Esophagus squamous epithelium (tissue), 5 donors: ENCODE measurements around the gene ARF6. TPM values are rescaled to one million over a fixed set of nuclear protein-coding genes. Genes with fewer than 3 reads are reported as not detected.

ENCODE experiments used
- DNase-seq: peaks from one replicate; lab custom pipeline; 2025; lab: John Stamatoyannopoulos, UW
- H3K27ac ChIP-seq, 4 donors: fragments of 200-600 bp; sonication (generic); one replicate each; pipeline ENCODE4 v1.5.1; 2016 to 2019; ENCODE audit warnings: mild to moderate bottlenecking in 1 of 4
- H3K27me3 ChIP-seq, 4 donors: fragments of 200-600 bp; sonication (generic); 1 replicate in 3 of 4; 2 replicates in 1 of 4; pipeline versions ENCODE4 v1.5.1 to v1.6.0; 2017 to 2021; ENCODE audit warnings: antibody characterized with exemption in 1 of 4
- H3K36me3 ChIP-seq, 3 donors: fragments of 200-600 bp; sonication (generic); one replicate each; pipeline ENCODE4 v1.5.1; 2016 to 2019
- H3K4me1 ChIP-seq, 3 donors: fragments of 200-600 bp; sonication (generic); one replicate each; pipeline ENCODE4 v1.5.1; 2017 to 2019
- H3K4me3 ChIP-seq, 4 donors: fragments of 200-600 bp; sonication (generic); 1 replicate in 3 of 4; 2 replicates in 1 of 4; pipeline ENCODE4 v1.5.1; 2016 to 2019; ENCODE audit warnings: mild to moderate bottlenecking in 2 of 4, moderate library complexity in 1 of 4
- H3K9me3 ChIP-seq, 3 donors: fragments of 200-600 bp; sonication (generic); one replicate each; pipeline ENCODE4 v1.5.1; 2016 to 2019
- POLR2A ChIP-seq, 4 donors: fragments of 450-650 bp; IDR thresholded peaks; one replicate each; pipeline ENCODE4 v1.6.1; 2017; ENCODE audit warnings: antibody characterized with exemption in 4 of 4, mild to moderate bottlenecking in 4 of 4, moderate library complexity in 3 of 4
- WGBS, 2 donors: methylation state at CpG; one replicate each; pipeline ENCODE4 v1.1.5; 2018; 5-methylcytosine and 5-hydroxymethylcytosine counted together
- intact Hi-C: fragments of 100-400 bp; cut with DNase I; formaldehyde crosslinking; loops from one replicate; pipeline ENCODE4 v1.15.0; 2022
- total RNA-seq, 4 donors: library from RNA; depleted of rRNA; stranded (reverse); fragments of >200 nt; gene quantifications; one replicate each; pipeline ENCODE4 v1.1.0, GENCODE V29; 2016
- TF ChIP-seq, protein P1 (sequence below), 6 experiments: fragments of 450-650 bp in 4 of 6; fragments of 200-600 bp in 2 of 6; sonication (generic) in 2 of 6; IDR thresholded peaks; one replicate each; pipeline ENCODE4 v1.5.1; 2016 to 2019; ENCODE audit warnings: antibody characterized with exemption in 6 of 6, mild to moderate bottlenecking in 4 of 6, moderate library complexity in 4 of 6
- donor health status: DM: yes; HTN: yes; CAD: no.

Gene ARF6
- total RNA-seq, 4 donors from 2014 or later = 109 to 156 (median 133) TPM

DNA sequence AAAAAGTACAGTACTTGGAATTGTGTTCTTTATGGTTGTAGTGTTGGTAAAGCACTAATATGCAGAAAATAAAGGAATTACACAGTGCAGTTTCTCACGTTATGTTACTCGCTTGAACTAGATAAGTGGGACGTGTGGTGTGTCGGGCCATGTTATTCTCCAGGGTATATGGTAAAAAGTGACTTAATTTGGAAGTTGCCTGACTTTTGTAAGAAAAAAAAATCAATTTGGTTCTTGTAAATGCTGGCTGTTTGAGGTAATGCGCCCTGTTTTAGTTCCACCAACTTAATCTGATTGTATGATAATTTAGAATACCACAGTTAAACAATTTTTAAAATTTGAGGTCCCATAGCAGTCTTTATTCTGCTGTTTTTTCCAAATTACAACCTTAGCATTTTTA, 4.1 kb downstream of the ARF6 start:
- H3K27ac ChIP-seq = peak overlapping the region; percentile 61 to 100 (median 100)
- intact Hi-C loops = no loop called here
- peak overlapping the region; percentile 91 to 99 (median 98) for H3K4me3 ChIP-seq
- H3K36me3 ChIP-seq = peaks cover 0 to 6% (median 0%) of the 10 kb centered on the region in 3 donors
- no peak for DNase-seq
- 22 to 31% methylated on average over 5 of the region's 5 CpGs for WGBS, 2 donors
- peaks cover 13 to 77% (median 28%) of the 10 kb centered on the region in 3 donors for H3K4me1 ChIP-seq
- H3K9me3 ChIP-seq = no peaks in the 10 kb centered on the region
- no peaks in the 10 kb centered on the region for H3K27me3 ChIP-seq
- TF ChIP-seq POLR2A (IDR thresholded peaks at IDR 0.05) = no peak
- TF ChIP-seq, protein P1, sequence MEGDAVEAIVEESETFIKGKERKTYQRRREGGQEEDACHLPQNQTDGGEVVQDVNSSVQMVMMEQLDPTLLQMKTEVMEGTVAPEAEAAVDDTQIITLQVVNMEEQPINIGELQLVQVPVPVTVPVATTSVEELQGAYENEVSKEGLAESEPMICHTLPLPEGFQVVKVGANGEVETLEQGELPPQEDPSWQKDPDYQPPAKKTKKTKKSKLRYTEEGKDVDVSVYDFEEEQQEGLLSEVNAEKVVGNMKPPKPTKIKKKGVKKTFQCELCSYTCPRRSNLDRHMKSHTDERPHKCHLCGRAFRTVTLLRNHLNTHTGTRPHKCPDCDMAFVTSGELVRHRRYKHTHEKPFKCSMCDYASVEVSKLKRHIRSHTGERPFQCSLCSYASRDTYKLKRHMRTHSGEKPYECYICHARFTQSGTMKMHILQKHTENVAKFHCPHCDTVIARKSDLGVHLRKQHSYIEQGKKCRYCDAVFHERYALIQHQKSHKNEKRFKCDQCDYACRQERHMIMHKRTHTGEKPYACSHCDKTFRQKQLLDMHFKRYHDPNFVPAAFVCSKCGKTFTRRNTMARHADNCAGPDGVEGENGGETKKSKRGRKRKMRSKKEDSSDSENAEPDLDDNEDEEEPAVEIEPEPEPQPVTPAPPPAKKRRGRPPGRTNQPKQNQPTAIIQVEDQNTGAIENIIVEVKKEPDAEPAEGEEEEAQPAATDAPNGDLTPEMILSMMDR (IDR thresholded peaks at IDR 0.05) = peak in 1 of 6 experiments; percentile 13

DNA sequence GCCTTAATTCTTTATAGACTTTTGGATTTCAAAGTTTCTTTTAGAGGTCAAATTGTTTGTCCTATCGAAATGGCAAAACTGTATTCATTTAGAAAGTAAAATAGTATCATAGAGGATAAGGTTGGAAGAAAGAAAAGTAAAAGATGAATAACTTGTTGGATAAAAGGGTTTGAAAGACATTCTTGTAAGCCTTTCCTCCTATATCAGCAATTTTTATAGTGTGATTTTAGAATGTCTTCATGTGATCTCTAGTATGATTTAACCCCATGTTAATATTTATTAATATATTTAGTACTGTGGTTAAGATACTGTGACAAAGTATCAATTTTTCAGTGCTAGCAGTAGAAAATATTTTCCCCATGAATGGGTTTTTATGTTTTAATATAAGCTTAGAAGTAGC, 4.5 kb downstream of the ARF6 start:
- Histone ChIP-seq H3K36me3 (peaks cover 0 to 6% (median 0%) of the 10 kb centered on the region in 3 donors), H3K27ac (peak overlapping the region; percentile 61 to 100 (median 100)), H3K4me1 (peaks cover 13 to 75% (median 27%) of the 10 kb centered on the region in 3 donors), H3K4me3 (peak overlapping the region; percentile 91 to 99 (median 98)), H3K27me3 (no peaks in the 10 kb centered on the region), H3K9me3 (no peaks in the 10 kb centered on the region)
- TF ChIP-seq, protein P1 (IDR thresholded peaks at IDR 0.05) = no peak
- TF ChIP-seq POLR2A (IDR thresholded peaks at IDR 0.05) = no peak
- no peak for DNase-seq
- 33 to 50% methylated on average over 1 of the region's 1 CpG for WGBS, 2 donors
- intact Hi-C loops = no loop called here

DNA sequence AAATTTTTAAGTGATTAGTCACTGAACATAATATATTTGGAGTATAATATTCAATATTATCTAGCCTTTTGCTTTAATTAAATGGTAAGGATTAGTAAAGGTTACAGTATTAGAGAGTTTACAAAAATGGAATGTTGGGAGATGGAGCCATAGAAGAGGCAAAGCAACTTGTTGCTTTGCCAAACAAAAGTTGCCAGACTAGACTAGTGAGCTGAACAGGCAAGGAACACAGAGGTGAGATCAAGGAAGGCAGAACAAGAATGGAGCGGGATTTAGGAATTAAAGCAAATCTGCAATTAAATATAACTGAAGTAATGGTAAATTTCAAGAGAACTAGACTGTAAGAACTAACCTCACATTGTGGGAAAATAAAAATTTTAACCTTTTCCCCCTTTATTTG, 5.1 kb downstream of the ARF6 start:
- peak in 1 of 4 donors; percentile 13 for TF ChIP-seq POLR2A (IDR thresholded peaks at IDR 0.05)
- TF ChIP-seq, protein P1 (IDR thresholded peaks at IDR 0.05) = no peak
- Histone ChIP-seq H3K27ac (peak overlapping the region; percentile 61 to 100 (median 100)), H3K4me1 (peaks cover 13 to 75% (median 27%) of the 10 kb centered on the region in 3 donors), H3K9me3 (no peaks in the 10 kb centered on the region), H3K4me3 (peak overlapping the region; percentile 1 to 99 (median 94)), H3K36me3 (peaks cover 0 to 6% (median 0%) of the 10 kb centered on the region in 3 donors), H3K27me3 (no peaks in the 10 kb centered on the region)
- 38 to 40% methylated on average over 1 of the region's 1 CpG for WGBS, 2 donors
- DNase-seq = no peak
- intact Hi-C loops = no loop called here

DNA sequence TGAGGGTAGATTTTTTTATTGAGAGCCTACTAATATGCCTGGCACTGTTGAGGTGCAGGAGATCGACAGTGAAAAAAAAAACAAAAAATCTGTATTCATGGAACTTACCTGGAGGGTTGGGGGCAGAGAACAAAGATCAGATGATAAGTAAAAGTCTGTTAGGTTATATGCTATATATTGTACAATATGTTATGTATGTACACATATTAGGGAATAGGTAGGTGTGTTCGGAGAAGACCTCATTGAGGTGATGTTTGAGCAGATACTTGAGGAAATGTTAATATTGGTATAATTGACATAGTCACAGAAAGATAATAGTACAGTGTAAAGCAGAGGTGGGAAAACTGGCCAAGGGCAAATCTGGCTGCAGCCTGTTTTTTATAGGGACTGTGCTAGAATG, 5.6 kb downstream of the ARF6 start:
- WGBS, 2 donors = 43 to 54% methylated on average over 2 of the region's 2 CpGs
- Histone ChIP-seq H3K4me1 (peaks cover 13 to 75% (median 27%) of the 10 kb centered on the region in 3 donors), H3K36me3 (peaks cover 0 to 6% (median 0%) of the 10 kb centered on the region in 3 donors), H3K27me3 (no peaks in the 10 kb centered on the region), H3K4me3 (peak overlapping the region; percentile 1 to 99 (median 94)), H3K27ac (peak overlapping the region; percentile 61 to 100 (median 100)), H3K9me3 (no peaks in the 10 kb centered on the region)
- DNase-seq = no peak
- intact Hi-C loops = no loop called here
- TF ChIP-seq, protein P1 (IDR thresholded peaks at IDR 0.05) = no peak

DNA sequence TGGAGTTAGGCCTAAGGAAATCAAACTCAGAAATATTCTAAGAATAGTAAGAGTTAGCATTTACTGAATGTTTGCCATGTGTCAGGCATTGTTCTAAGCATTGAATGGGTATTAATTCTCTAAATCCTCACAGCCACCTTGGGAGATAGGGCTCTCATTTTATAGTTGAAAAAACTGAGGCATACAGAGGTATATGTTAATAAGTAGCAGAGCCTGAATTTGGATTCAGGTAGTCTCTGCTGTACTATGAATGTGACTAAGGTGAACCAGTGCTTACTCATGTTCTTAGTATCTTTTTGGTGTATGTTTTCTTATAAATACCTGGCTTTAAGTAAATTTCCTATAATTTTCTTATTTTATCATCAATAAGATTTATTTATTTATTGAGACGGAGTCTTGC, 8.1 kb downstream of the ARF6 start:
- Histone ChIP-seq H3K4me3 (no peak overlapping the region), H3K9me3 (no peaks in the 10 kb centered on the region), H3K27ac (peak overlapping the region in 3 of 4 donors; percentile 43 to 100 (median 53)), H3K27me3 (no peaks in the 10 kb centered on the region), H3K36me3 (no peaks in the 10 kb centered on the region), H3K4me1 (peaks cover 13 to 68% (median 22%) of the 10 kb centered on the region in 3 donors)
- WGBS, 2 donors = 87 to 100% methylated on average over 1 of the region's 1 CpG
- DNase-seq = no peak
- TF ChIP-seq, protein P1 (IDR thresholded peaks at IDR 0.05) = no peak
- no peak for TF ChIP-seq POLR2A (IDR thresholded peaks at IDR 0.05)
- intact Hi-C loops = no loop called here
